Mammary epithelial cell (primary cell): ENCODE data around the gene DDX5.

Experiments
- CTCF ChIP-seq, 2 donors: IDR thresholded peaks in 1 of 2; conservative IDR thresholded peaks in 1 of 2; 2 replicates each; pipeline ENCODE4 v1.5.1; 2011 to 2012; ENCODE audit warnings: inconsistent platforms in 2 of 2, low read length in 2 of 2, mild to moderate bottlenecking in 2 of 2, control low read depth in 1 of 2, low read depth in 1 of 2; ENCODE audit not compliant: insufficient read depth in 1 of 2; ENCODE audit errors: extremely low read depth in 1 of 2
- EZH2 ChIP-seq: IDR thresholded peaks from 2 replicates; pipeline ENCODE4 v1.6.1; 2012; ENCODE audit warnings: low read length, inconsistent platforms, borderline replicate concordance

GRCh38 chr17:64507413-64507782 lies 1.3 kb upstream of the DDX5 start:
- TF ChIP-seq CTCF (conservative IDR thresholded peaks at IDR 0.05 in 1 of 2, IDR thresholded peaks at IDR 0.05 in 1 of 2; ENCODE audit: extremely low read depth in 1 of 2, insufficient read depth in 1 of 2, low read depth in 1 of 2, low read length in 2 of 2) (peak in 1 of 2 donors; percentile 60), EZH2 (no peak)
